ENCODE measurements around the gene ATP6V1A. TPM values are rescaled to one million over a fixed set of nuclear protein-coding genes. Genes with fewer than 3 reads are reported as not detected.
"Not testable (repeated sequence)": the region's sequence is repeated elsewhere in the genome, so short reads cannot be mapped to it uniquely, and the experiment has no call there.

ATP6V1A gene
- total RNA-seq, 4 donors from 2014 or later: 47.0 to 53.4 (median 50.1) TPM

DNA sequence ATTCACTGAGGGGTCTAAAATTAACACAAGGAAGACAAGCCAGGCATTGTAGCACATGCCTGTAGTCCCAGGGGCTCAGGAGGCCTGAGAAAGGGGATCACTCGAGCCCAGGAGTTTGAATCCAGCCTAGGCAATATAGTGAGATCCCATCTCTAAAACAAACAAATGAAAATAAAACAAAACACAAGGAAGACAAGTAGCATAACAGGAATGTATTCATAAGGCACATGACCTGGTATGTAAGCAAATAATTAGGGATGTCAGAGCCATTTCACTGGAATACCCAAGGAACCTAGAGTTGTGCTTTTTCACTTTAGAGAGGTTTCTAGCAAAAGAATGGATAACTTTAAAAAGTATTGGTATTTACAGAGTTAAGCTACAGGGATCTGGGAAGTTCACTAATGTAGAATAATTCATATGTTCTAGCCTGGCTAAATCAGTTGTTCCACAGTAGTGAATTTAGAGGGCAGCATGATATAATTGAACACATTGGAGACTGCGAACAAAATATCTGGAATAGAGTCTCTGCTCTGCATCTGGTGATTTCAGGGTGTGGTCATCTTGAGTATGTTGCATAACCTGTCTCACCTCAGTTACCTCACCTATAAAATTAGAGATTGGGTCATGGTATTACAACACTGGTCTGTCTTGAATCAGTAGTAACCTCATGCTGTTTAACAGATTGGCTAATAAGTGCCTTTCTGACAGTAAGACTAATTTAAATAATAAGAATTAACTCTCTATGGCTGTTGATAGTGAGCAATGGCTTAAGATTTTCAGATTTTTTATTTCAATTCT, 101.0 kb downstream of the ATP6V1A start:
- TF ChIP-seq, protein P1, sequence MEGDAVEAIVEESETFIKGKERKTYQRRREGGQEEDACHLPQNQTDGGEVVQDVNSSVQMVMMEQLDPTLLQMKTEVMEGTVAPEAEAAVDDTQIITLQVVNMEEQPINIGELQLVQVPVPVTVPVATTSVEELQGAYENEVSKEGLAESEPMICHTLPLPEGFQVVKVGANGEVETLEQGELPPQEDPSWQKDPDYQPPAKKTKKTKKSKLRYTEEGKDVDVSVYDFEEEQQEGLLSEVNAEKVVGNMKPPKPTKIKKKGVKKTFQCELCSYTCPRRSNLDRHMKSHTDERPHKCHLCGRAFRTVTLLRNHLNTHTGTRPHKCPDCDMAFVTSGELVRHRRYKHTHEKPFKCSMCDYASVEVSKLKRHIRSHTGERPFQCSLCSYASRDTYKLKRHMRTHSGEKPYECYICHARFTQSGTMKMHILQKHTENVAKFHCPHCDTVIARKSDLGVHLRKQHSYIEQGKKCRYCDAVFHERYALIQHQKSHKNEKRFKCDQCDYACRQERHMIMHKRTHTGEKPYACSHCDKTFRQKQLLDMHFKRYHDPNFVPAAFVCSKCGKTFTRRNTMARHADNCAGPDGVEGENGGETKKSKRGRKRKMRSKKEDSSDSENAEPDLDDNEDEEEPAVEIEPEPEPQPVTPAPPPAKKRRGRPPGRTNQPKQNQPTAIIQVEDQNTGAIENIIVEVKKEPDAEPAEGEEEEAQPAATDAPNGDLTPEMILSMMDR (IDR thresholded peaks at IDR 0.05): no peak
- no peak for DNase-seq (ENCODE audit: low spot score)
- no peak for ATAC-seq (ENCODE audit: low FRiP score)

DNA sequence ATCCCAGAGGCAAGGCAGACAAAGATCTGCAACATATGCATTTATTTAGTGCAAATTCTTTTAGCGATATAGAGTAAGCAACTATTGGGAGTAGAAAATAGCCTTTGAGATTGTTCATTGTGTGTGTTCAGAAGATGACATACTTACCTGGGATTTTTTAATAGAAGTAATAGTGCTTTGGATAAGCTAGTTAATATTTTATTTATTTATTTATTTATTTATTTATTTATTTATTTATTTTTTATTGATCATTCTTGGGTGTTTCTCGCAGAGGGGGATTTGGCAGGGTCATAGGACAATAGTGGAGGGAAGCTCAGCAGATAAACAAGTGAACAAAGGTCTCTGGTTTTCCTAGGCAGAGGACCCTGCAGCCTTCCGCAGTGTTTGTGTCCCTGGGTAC, 102.2 kb downstream of the ATP6V1A start:
- DNase-seq (ENCODE audit: low spot score); ATAC-seq (ENCODE audit: low FRiP score): not testable (repeated sequence)

DNA sequence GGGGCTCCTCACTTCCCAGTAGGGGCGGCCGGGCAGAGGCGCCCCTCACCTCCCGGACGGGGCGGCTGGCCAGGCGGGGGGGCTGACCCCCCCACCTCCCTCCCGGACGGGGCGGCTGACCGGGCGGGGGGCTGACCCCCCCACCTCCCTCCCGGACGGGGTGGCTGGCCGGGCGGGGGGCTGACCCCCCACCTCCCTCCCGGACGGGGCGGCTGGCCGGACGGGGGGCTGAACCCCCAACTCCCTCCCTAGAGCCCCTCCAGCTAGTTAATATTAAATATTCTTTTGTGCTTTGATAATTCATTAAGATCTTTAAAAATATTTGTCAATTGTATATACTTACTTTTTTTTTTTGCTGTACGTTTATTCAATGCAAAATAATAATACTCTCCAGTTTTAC, 103.0 kb downstream of the ATP6V1A start:
- not testable (repeated sequence) for DNase-seq (ENCODE audit: low spot score); ATAC-seq (ENCODE audit: low FRiP score)

DNA sequence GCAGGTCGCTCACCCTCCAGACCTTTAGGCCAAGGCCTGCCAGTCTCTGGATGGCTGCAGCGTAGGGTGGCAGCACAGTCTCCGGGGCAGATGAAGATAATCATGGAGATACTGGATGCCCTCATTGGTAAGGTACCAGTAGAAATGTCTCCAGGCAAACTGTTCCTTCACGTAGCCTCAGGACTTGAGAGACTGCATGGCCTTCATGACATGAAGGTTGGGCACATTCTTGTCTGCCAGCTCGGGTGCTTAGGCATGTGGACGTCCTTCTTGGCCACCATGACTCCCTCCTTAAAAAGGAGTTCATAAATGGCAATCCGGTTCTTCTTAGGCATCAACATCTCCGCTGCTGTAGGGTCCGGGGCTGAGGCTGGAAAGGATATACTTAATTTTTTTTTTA, 103.6 kb downstream of the ATP6V1A start:
- DNase-seq (ENCODE audit: low spot score); ATAC-seq (ENCODE audit: low FRiP score): not testable (repeated sequence)

DNA sequence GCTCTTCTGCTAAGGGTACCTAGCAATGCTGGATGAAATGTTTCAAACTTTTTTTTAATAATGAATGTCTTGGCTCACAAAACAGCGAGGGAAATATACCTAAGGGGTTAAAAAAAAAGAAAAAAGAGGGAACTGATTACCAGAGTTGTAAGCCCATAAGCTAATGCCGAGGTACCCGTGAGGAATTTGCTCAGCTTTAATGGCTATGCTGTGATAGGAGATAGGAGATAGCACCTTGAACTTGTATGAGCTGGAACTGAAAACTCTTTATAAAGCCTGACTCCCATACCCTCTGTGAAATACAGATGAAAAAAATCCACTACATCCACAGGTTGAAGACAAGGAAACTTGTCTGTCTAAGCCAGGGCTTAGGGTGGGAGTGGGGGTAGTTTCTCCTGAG, 105.7 kb downstream of the ATP6V1A start:
- ATAC-seq (ENCODE audit: low FRiP score) (no peak), DNase-seq (ENCODE audit: low spot score) (no peak)
- TF ChIP-seq, protein P1 (IDR thresholded peaks at IDR 0.05): no peak

Other genes starting within 250 kb of the ATP6V1A start
- gene SPICE1, start 231.9 kb upstream of the ATP6V1A start, total RNA-seq: 10 to 100 TPM in 1 of 4 donors, 1 to 10 TPM in 3; 7.3 to 16.2 (median 9.0) TPM
- gene SIDT1, start 214.5 kb upstream of the ATP6V1A start, total RNA-seq: 1 to 10 TPM; 2.7 to 7.4 (median 5.1) TPM
- 10 to 100 TPM; 19.7 to 37.7 (median 27.2) TPM for gene USF3, start 50.4 kb upstream of the ATP6V1A start, total RNA-seq
- 100 to 1,000 TPM in 3 of 4 donors, 10 to 100 TPM in 1; 64.9 to 185 (median 171) TPM for gene NAA50, start 786 bp upstream of the ATP6V1A start, total RNA-seq
- gene GRAMD1C, start 91.8 kb downstream of the ATP6V1A start, total RNA-seq: 10 to 100 TPM in 1 of 4 donors, 1 to 10 TPM in 3; 1.4 to 10.9 (median 4.9) TPM
- 1 to 10 TPM; 3.2 to 5.5 (median 4.8) TPM for gene ZDHHC23, start 201.0 kb downstream of the ATP6V1A start, total RNA-seq

All from omental fat pad (tissue), 4 donors.